Heart left ventricle (tissue), 13 donors: ENCODE measurements around the gene NHSL2.

ENCODE experiments used
- POLR2A ChIP-seq, 2 donors: fragments of 450-650 bp; IDR thresholded peaks; one replicate each; pipeline ENCODE4 v1.6.1; 2017; ENCODE audit warnings: antibody characterized with exemption in 2 of 2, mild to moderate bottlenecking in 2 of 2, moderate library complexity in 2 of 2
- TF ChIP-seq, protein P1 (sequence below), 12 donors: fragments of 200-600 bp; sonication (generic) in 4 of 12; IDR thresholded peaks; one replicate each; pipeline versions ENCODE4 v1.5.0 to v1.8.0; 2018 to 2022; ENCODE audit warnings: antibody characterized with exemption in 12 of 12, mild to moderate bottlenecking in 5 of 12
- donor health status: ischemic (EF 13 %, LVEDD 7.1; RV severe dilation, severe dysfunction).
- donor health status: DM: no; HTN: yes; CAD: no.
- donor health status: DM: no; HTN: no; CAD: no.
- donor health status: ischemic (EF 25% LVEDD 6.9; RV normal size, moderate dysfunction).
- donor health status: ischemic (EF 25% LVEDD 5.7; RV mildly dilated, moderate dysfunction).
- donor health status: ischemic (EF 35%, LVEDD 5.7; RV mildly dilated, moderate dysfunction).
- donor health status: nonischemic (EF 11% LVEDD 7.7; RV severe dilation, severe dysfunction).
- donor health status: DM: yes; HTN: yes; CAD: no.
- donor health status: PGD.
- donor health status: ischemic (EF 29% LVEDD 5.4; RV normal size, mild dysfunction).
- donor health status: nonischemic (EF 23%, LVEDD 6.1; RV moderate dilation, normal function).

- TF ChIP-seq, protein P1, sequence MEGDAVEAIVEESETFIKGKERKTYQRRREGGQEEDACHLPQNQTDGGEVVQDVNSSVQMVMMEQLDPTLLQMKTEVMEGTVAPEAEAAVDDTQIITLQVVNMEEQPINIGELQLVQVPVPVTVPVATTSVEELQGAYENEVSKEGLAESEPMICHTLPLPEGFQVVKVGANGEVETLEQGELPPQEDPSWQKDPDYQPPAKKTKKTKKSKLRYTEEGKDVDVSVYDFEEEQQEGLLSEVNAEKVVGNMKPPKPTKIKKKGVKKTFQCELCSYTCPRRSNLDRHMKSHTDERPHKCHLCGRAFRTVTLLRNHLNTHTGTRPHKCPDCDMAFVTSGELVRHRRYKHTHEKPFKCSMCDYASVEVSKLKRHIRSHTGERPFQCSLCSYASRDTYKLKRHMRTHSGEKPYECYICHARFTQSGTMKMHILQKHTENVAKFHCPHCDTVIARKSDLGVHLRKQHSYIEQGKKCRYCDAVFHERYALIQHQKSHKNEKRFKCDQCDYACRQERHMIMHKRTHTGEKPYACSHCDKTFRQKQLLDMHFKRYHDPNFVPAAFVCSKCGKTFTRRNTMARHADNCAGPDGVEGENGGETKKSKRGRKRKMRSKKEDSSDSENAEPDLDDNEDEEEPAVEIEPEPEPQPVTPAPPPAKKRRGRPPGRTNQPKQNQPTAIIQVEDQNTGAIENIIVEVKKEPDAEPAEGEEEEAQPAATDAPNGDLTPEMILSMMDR (IDR thresholded peaks at IDR 0.05): no peak
- TF ChIP-seq POLR2A (IDR thresholded peaks at IDR 0.05): no peak
Observed at GRCh38 chrX:71911731-71912050, 1.0 kb downstream of the NHSL2 start.
